OCI-M2 (cell line): Measurements from ENCODE around the gene ECE1.
"Not testable (repeated sequence)": the region's sequence is repeated elsewhere in the genome, so short reads cannot be mapped to it uniquely, and the experiment has no call there.

Experiments used
- DNase-seq: peaks from one replicate; lab custom pipeline; 2025; ENCODE audit not compliant: unreplicated experiment; lab: John Stamatoyannopoulos, UW

Gene ECE1

DNA sequence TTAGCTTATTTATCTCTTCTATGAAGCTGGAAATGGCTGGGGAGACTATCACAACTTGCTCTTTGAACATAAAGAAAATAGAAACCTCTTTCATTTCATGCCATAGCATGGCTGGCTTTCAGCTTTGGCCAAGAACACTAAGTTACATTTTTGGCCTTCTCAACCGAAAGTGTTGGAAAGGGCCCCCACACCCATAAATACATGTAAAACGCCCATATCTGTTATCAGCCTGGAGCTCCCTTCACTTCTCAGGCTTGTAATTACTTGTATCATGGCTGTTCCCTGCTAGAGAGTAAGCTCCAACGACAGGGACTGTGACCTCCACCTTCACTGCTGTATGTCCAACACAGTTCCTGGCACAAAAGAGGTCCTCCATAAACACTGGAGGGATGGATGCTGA, 100.8 kb downstream of the ECE1 start:
- DNase-seq, result no peak

DNA sequence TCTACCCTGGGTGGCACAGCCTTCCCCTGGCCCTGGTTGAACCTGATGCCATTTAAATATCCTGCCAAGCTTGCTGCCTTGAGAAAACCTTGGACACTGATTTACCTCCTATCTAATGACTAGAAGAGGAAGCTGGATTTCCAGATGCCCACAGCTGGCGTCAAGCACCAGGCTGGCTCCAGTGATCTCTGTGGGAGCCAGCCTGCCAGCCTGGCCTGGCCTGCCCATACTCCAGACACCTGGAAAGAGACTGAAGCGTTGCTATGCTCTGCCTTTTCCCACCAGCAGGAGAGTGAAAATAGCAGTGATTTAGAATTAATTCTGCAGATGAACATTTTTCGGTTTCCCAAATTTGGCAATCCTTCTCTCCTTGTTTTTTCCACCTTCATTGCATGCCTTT, 102.0 kb downstream of the ECE1 start:
- DNase-seq, result no peak

DNA sequence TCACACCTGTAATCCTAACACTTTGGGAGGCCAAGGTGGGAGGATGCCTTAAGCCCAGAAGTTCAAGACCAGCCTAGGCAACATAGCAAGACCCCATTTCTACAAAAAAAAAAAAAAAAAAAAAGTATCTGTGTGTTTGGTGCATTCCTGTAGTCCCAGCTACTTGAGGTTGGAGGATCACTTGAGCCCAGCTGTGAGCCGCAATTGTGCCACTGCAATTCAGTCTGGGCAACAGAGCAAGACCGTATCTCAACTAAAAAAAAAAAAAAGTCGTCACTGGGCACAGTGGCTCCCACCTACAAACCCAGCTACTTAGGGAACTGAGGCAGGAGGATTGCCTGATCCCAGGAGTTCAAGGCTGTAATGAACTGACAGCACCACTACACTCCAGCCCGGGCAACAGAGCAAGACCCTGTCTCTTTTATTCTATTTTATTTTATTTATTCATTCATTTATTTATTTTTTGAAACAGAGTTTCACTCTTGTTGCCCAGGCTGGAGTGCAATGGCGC, 105.0 kb downstream of the ECE1 start:
- no peak for DNase-seq

DNA sequence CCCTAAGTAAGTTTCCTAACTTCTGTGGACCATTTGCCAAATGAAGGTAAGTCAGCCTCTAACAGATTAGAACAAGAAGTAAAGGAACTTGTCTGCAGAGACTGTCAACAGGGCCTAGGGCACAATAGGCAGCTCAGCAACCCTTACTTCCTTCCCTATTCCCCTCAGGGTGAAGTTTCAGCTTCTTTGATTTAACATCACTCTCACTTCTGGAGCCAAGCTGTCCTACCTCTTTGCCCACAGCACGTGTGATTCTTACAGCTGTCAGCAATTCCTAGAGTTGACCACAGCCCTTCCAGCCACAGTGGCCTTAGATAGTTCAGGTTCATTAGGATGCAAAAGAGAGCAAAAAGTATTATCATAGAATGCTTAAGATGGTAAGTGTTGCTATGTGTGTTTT, 106.0 kb downstream of the ECE1 start:
- no peak for DNase-seq

DNA sequence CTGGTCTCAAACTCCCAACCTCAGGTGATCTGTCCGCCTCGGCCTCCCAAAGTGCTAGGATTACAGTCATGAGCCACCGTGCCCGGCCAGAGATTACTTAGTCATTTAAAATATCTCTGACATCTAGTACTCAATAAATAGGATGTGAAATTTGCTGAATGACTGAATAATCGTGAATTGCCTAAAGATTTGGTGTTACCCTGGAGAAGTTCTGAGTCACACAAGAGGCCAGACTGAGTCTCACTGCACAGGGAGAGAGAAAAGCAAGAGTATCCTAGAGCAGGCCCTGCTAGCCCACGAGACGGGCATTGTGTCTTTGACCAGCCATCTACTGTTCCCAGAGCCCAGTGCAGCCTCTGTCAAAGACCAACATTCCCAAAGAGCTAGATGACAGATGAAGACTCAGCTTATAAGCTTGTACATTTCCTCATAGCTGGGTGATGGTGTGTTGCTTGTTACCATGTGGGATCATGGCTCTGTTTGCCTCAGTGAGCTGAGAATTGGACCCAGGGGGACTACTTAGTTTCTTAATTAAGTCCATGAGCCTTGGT, 108.0 kb downstream of the ECE1 start:
- no peak for DNase-seq

DNA sequence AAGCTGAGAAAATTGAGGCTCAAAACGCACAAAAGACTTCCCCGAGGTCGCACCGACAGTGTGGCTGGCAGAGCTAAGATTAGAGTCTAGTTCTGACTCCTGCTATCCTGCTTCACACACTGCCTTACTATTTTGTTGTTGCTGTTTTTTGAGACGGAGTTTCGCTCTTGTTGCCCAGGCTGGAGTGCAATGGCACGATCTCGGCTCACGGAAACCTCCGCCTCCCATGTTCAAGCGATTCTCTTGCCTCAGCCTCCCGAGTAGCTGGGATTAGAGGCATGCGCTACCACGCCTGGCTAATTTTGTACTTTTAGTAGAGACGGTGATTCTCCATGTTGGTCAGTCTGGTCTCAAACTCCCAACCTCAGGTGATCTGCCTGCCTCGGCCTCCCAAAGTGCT, 112.0 kb downstream of the ECE1 start:
- DNase-seq, result not testable (repeated sequence)

DNA sequence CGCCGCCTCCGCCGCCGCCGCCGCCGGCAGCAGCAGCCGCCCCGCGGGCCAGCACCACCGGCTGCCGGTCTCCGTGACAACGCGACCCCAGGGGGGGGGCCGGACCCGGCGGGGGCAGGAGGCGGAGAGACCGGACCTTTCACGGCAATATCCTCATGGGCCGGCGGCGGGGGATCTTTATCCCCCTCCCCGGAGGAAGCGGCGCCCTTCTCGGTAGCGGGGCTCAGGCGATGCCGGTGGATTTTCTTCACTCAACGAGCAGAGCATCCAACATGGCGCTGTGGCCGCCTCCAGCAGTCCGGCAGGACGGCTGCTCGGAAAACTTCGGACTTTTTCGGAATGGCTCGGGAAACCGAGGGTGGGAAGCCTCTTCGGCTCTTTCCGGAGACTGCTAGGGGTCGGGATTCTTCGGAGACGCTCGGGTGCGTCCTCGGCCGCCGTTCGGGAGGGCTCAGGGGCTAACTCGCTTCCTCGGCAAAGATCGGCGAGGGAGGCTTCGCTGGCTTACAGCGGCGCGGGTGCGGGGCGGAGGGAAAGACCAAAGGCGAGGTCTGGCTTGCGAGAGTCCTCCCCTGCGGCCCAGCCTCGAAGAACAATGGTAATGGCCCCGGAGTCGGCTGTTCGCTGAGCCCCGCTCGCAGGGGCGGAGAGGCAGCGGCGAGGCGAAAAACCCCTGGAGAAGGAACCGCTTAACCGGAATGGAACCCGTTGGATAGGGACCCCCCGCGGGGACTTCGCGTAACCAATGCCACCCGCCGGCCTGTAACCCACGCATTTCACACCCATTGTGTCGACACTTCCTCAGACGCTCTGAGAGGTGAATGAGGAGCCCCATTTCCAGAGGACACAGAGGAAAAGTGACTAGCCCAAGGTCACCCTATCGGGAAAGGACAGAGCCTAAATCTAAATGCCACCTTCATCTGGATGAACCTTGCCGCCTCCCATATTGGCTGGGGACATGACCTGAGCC, 113.4 kb downstream of the ECE1 start, which contains the start of gene EIF4G3:
EIF4G3 (minus strand) TSS at position 312 of the 970 bp plus-strand sequence. CDS start 174,155 bp downstream, outside the sequence.
- peak; percentile 91 for DNase-seq

DNA sequence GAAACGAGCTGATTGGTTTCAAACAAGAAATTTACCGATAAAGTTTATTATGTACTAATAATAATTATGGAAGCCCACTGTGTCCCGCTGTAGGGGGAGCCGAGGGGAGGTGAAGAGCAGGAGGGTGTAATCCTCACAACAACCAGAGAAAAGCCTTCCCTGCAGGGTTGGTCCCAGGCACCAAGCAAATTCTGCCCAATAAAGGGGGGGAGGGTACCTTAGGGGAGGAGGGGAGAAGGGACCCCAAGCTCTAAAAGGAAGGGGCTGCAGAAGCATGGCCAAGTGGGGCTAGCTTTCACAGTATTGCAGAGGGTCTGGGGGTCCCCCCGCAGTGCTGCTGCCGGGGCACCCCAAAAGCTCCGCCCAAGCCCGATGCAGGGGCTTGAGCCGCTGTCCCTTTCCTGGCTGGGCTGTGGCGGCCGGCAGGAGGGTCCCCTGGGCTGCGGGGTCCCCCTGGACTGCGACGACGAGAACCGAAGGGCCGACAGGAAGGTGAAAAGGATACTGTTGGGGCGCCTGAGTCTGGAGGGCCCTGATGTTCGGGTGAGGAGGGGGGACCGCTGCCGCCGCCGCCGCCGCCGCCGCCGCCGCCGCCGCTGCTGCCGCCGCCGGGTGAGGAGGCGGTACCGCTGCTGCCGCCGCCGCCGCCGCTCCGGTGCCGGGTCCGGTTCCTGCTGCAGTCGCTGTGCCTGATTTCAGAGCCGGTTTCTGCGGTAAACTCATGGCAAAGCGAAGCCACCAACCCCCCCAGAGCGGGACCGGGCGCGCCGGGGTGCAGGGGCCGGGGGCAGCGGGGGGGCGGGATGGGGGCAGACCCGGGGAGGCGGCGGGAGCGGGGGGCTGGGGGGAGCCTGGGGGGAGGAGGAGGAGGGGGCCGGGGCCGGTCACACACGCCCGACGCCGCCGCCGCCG, 114.3 kb downstream of the ECE1 start:
- DNase-seq, result no peak

DNA sequence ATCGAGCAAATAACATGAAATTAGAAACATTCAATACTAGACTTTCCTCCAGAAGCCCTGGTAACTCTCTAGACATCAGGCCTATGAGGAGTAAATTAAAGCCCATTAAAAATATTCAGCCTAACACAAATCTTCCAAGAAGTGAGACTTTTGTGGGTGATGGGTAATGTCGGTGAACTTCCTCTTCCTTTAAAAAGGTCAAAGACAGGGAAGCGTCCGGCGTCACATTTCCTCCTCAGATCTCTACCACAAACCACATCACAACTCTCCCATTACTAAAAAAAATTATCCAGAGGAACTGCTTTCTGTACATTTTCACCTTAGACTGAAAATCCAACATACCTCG, 115.0 kb downstream of the ECE1 start:
- DNase-seq, result no peak

DNA sequence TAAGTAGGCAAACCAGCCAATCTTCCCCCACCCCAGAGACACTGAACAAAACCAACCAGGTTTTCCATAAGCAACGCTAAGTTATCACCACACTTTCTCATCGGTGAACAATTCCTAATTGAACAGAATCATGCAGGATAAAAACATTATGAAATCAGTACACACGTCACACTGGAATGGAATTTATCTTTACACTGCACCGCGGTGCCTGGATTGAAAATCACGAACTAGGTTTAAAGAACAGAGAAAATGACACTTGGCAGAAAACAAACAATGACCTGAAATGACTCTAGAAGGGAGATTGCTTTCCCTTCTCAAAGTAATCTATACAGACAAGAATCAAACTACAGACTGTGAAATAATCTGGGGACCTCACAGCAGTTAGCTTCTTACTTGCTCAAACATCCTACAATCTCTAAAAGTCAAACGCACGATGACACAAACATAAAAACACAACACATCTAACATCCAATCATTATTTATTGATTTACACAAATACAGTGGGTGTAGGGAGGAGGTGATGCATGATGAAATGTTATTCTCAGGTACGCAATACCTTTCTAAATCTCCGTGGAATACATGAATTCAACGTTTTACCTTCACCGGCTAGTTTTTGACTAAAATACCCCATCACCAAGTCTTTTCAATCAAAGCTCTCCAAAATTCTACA, 115.5 kb downstream of the ECE1 start:
- no peak for DNase-seq

DNA sequence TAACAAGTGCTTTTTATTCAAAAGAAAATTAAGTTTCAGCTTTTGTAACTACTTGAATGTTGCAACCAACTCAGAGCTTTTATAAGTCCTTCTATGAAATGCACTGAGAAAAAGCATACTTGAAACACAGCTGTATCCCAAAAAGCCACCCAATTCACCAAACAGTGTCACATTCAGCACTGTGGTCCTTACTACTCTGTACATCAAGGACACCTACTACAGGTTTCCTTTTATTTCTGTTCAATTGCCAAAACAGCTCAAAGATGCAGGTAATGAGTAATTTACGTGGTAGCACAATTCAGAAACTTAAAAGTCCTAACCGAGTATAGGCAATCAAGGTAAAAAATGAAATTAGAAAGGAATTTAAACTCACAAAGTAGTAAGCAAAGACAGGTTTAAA, 116.0 kb downstream of the ECE1 start:
- no peak for DNase-seq

DNA sequence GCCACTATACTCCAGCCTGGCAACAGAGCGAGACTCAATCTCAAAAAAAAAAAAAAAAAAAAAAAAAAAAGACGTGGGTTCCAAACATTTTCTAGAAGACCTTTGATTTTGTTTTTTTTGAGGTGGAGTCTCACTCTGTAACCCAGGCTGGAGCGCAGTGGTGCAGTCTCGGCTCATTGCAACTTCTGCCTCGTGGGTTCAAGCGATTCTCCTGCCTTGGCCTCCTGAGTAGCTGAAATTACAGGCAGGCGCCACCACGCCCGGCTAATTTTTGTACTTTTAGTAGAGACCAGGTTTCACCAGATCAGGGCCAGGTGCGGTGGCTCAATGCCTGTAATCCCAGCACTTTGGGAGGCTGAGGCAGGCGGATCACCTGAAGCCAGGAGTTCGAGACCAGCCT, 117.2 kb downstream of the ECE1 start:
- not testable (repeated sequence) for DNase-seq

DNA sequence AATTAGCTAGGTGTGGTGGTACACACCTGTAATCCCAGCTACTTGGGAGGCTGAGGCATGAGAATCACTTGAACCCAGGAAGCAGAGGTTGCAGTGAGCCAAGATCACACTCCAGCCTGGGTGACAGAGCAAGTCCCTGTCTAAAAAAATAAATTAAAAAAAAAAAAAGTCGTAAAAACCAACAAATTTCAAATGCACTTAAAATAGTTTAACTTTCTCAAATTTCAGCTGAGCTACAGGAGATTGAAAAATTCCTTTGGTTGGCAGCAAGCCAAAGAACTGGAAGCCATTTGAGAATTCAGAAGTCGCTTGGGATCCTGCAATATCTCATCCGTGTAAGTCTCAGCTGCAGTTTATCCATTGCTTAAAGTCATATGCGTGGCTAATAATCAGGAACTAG, 119.4 kb downstream of the ECE1 start:
- not testable (repeated sequence) for DNase-seq

DNA sequence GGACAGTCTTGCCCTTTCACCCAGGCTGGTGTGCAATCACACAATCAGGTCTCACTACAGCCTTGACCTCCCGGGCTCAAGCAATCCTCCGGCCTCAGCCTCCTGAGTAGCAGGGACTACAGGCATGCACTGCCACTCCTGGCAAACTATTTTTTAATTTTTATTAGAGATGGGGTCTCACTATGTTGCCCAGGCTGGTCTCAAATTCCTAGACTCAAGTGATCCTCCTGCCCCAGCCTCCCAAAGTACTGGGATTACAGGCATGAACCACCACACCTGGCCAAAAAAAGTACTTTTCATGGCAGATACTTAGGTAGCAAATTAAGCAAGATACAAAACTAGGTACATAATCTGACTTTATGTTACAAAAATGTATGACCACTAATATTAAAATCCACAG, 121.8 kb downstream of the ECE1 start:
- DNase-seq, result no peak
